ENCODE measurements around the gene ZNF407.

DNA sequence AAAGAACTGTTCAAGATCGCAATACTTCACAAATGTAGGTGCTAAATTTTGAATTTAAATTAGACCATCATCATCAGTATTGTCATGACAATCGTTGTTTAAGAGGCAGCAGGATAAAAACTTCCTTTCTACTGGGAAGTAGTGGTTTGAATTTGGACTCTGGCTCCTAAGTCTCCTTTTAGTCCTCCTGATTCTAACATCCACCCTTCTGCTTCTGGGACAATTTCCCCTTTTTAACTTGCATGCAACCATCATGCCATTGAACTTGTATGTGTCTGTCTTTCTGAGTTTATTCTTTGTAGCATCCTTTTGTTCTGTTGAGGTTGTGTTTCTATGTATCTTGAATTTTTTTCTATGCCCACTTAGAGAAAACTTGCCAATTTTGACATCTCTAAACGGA, 361.5 kb downstream of the ZNF407 start:
- TF ChIP-seq BHLHE40 (IDR thresholded peaks at IDR 0.05; ENCODE audit: borderline replicate concordance): no peak
- TF ChIP-seq SP1 (IDR thresholded peaks at IDR 0.05): no peak
- no peak for TF ChIP-seq TARDBP (IDR thresholded peaks at IDR 0.05)
- no peak for TF ChIP-seq ARNT (IDR thresholded peaks at IDR 0.05)
- TF ChIP-seq FOXK2 (IDR thresholded peaks at IDR 0.05): no peak
